ENCODE measurements around the gene JMJD7.

JMJD7 gene

GRCh38 chr15:41827880-41828806 is at the start of gene JMJD7:
Gene JMJD7 (plus strand): TSS chr15:41828092. CDS start chr15:41828125, 33 bp downstream.
- peak; percentile 51 to 76 for DNase-seq

- no peak for DNase-seq
Measured at GRCh38 chr15:41778521-41778920, 49.4 kb upstream of the JMJD7 start.

- DNase-seq: peak in 1 of 2 experiments; percentile 34
Measured at GRCh38 chr15:41779662-41780157, 48.2 kb upstream of the JMJD7 start.

GRCh38 chr15:41780266-41780665 is 47.6 kb upstream of the JMJD7 start:
- DNase-seq: no peak

- DNase-seq: no peak
Measured at GRCh38 chr15:41780727-41781126, 47.2 kb upstream of the JMJD7 start.

GRCh38 chr15:41782371-41783282 is 45.3 kb upstream of the JMJD7 start:
- DNase-seq: no peak

GRCh38 chr15:41783296-41783695 is 44.6 kb upstream of the JMJD7 start:
- no peak for DNase-seq

- DNase-seq: no peak
Measured at GRCh38 chr15:41788262-41788661, 39.6 kb upstream of the JMJD7 start.

GRCh38 chr15:41789236-41789635 is 38.7 kb upstream of the JMJD7 start:
- DNase-seq: no peak

- DNase-seq: no peak
Measured at GRCh38 chr15:41789662-41790061, 38.2 kb upstream of the JMJD7 start.

GRCh38 chr15:41790169-41790568 is 37.7 kb upstream of the JMJD7 start:
- DNase-seq: no peak

- DNase-seq: no peak
Measured at GRCh38 chr15:41790756-41791546, 36.9 kb upstream of the JMJD7 start.

- no peak for DNase-seq
Measured at GRCh38 chr15:41791547-41791937, 36.4 kb upstream of the JMJD7 start.

GRCh38 chr15:41792000-41792637 is 35.8 kb upstream of the JMJD7 start:
- no peak for DNase-seq

- no peak for DNase-seq
Measured at GRCh38 chr15:41794081-41794480, 33.8 kb upstream of the JMJD7 start.

- DNase-seq: no peak
Measured at GRCh38 chr15:41795996-41796856, 31.7 kb upstream of the JMJD7 start.

- DNase-seq: no peak
Measured at GRCh38 chr15:41797201-41797944, 30.5 kb upstream of the JMJD7 start.

- DNase-seq: no peak
Measured at GRCh38 chr15:41798607-41799487, 29.0 kb upstream of the JMJD7 start.

GRCh38 chr15:41799488-41799805 is 28.4 kb upstream of the JMJD7 start:
- DNase-seq: no peak
